GM04503 (cell line): ENCODE measurements around the gene C1orf21.
"Not testable (repeated sequence)": the region's sequence is repeated elsewhere in the genome, so short reads cannot be mapped to it uniquely, and the experiment has no call there.

ENCODE experiments used
- DNase-seq: peaks from one replicate; pipeline ENCODE4 v3.0.0-alpha.2; 2012; ENCODE audit warnings: low read depth

C1orf21 gene

GRCh38 chr1:184597650-184598357 lies 211.0 kb downstream of the C1orf21 start:
- DNase-seq = no peak

GRCh38 chr1:184598403-184599193 lies 211.8 kb downstream of the C1orf21 start:
- no peak for DNase-seq

GRCh38 chr1:184604152-184604900 lies 217.5 kb downstream of the C1orf21 start:
- DNase-seq = no peak

- no peak for DNase-seq
These were observed 219.1 kb downstream of the C1orf21 start for GRCh38 chr1:184605941-184606340.

- DNase-seq = no peak
These were observed 220.0 kb downstream of the C1orf21 start for GRCh38 chr1:184606786-184607185.

GRCh38 chr1:184608581-184608980 lies 221.8 kb downstream of the C1orf21 start:
- no peak for DNase-seq

GRCh38 chr1:184608990-184609389 lies 222.2 kb downstream of the C1orf21 start:
- no peak for DNase-seq

GRCh38 chr1:184610876-184611595 lies 224.2 kb downstream of the C1orf21 start:
- DNase-seq = no peak

GRCh38 chr1:184612229-184612628 lies 225.4 kb downstream of the C1orf21 start:
- DNase-seq = not testable (repeated sequence)

- DNase-seq = no peak
These were observed 227.8 kb downstream of the C1orf21 start for GRCh38 chr1:184614667-184615066.

GRCh38 chr1:184615301-184615700 lies 228.5 kb downstream of the C1orf21 start:
- no peak for DNase-seq

- no peak for DNase-seq
These were observed 229.7 kb downstream of the C1orf21 start for GRCh38 chr1:184616504-184616903.

GRCh38 chr1:184617433-184618029 lies 230.7 kb downstream of the C1orf21 start:
- DNase-seq = no peak

GRCh38 chr1:184618851-184619250 lies 232.0 kb downstream of the C1orf21 start:
- DNase-seq = no peak

GRCh38 chr1:184620469-184620868 lies 233.6 kb downstream of the C1orf21 start:
- no peak for DNase-seq

GRCh38 chr1:184621260-184621659 lies 234.4 kb downstream of the C1orf21 start:
- peak; percentile 16 for DNase-seq

GRCh38 chr1:184622136-184622823 lies 235.5 kb downstream of the C1orf21 start:
- peak; percentile 89 for DNase-seq

GRCh38 chr1:184623404-184623803 lies 236.6 kb downstream of the C1orf21 start:
- DNase-seq = no peak

GRCh38 chr1:184624051-184624450 lies 237.2 kb downstream of the C1orf21 start:
- no peak for DNase-seq

GRCh38 chr1:184624626-184625025 lies 237.8 kb downstream of the C1orf21 start:
- DNase-seq = no peak

- no peak for DNase-seq
These were observed 238.4 kb downstream of the C1orf21 start for GRCh38 chr1:184625271-184625670.
